Tibial nerve (tissue), 4 donors: ENCODE data around the gene CHRNA4. TPM values are rescaled to one million over a fixed set of nuclear protein-coding genes. Genes with fewer than 3 reads are reported as not detected.

ENCODE experiments used
- DNase-seq, 2 donors: peaks; one replicate each; pipeline ENCODE4 v3.0.0-alpha.2; 2019; ENCODE audit warnings: low spot score in 2 of 2
- H3K27ac ChIP-seq, 4 donors: fragments of 200-600 bp; sonication (generic) in 3 of 4; one replicate each; pipeline ENCODE4 v1.5.1; 2017 to 2019; ENCODE audit warnings: mild to moderate bottlenecking in 1 of 4
- H3K27me3 ChIP-seq, 2 donors: fragments of 200-600 bp; sonication (generic) in 1 of 2; one replicate each; pipeline versions ENCODE4 v1.5.1 to v1.6.0; 2017 to 2019
- H3K36me3 ChIP-seq, 3 donors: fragments of 200-600 bp; sonication (generic); one replicate each; pipeline ENCODE4 v1.5.1; 2018 to 2019
- H3K4me1 ChIP-seq, 4 donors: fragments of 200-600 bp; sonication (generic) in 3 of 4; one replicate each; pipeline ENCODE4 v1.5.1; 2017 to 2019
- H3K4me3 ChIP-seq, 4 donors: fragments of 200-600 bp; sonication (generic) in 3 of 4; one replicate each; pipeline ENCODE4 v1.5.1; 2017 to 2019; ENCODE audit warnings: mild to moderate bottlenecking in 1 of 4, moderate library complexity in 1 of 4
- H3K9me3 ChIP-seq, 4 donors: fragments of 200-600 bp; sonication (generic) in 3 of 4; one replicate each; pipeline ENCODE4 v1.5.1; 2017 to 2019
- EP300 ChIP-seq, 2 donors: sonication (generic); formaldehyde crosslinking; IDR thresholded peaks; one replicate each; pipeline ENCODE4 v1.6.1; 2017; ENCODE audit warnings: antibody characterized with exemption in 2 of 2, mild to moderate bottlenecking in 1 of 2
- POLR2A ChIP-seq, 2 donors: fragments of 450-650 bp; IDR thresholded peaks; one replicate each; pipeline ENCODE4 v1.6.1; 2017; ENCODE audit warnings: antibody characterized with exemption in 2 of 2, mild to moderate bottlenecking in 2 of 2, moderate library complexity in 2 of 2
- WGBS, 2 donors: methylation state at CpG; one replicate each; pipeline ENCODE4 v1.1.5; 2018; 5-methylcytosine and 5-hydroxymethylcytosine counted together
- total RNA-seq, 4 donors: library from RNA; depleted of rRNA; stranded (reverse); fragments of >200 nt; gene quantifications; one replicate each; pipeline ENCODE4 v1.1.0, GENCODE V29; 2016
- TF ChIP-seq, protein P1 (sequence below), 5 experiments: fragments of 200-600 bp in 3 of 5; fragments of 450-650 bp in 2 of 5; sonication (generic) in 3 of 5; IDR thresholded peaks; one replicate each; pipeline ENCODE4 v1.5.1; 2016 to 2019; ENCODE audit warnings: antibody characterized with exemption in 5 of 5, mild to moderate bottlenecking in 3 of 5, moderate library complexity in 2 of 5

Gene CHRNA4
- total RNA-seq, 4 donors from 2014 or later = 0.20 to 1.5 TPM; not detected in 2

DNA sequence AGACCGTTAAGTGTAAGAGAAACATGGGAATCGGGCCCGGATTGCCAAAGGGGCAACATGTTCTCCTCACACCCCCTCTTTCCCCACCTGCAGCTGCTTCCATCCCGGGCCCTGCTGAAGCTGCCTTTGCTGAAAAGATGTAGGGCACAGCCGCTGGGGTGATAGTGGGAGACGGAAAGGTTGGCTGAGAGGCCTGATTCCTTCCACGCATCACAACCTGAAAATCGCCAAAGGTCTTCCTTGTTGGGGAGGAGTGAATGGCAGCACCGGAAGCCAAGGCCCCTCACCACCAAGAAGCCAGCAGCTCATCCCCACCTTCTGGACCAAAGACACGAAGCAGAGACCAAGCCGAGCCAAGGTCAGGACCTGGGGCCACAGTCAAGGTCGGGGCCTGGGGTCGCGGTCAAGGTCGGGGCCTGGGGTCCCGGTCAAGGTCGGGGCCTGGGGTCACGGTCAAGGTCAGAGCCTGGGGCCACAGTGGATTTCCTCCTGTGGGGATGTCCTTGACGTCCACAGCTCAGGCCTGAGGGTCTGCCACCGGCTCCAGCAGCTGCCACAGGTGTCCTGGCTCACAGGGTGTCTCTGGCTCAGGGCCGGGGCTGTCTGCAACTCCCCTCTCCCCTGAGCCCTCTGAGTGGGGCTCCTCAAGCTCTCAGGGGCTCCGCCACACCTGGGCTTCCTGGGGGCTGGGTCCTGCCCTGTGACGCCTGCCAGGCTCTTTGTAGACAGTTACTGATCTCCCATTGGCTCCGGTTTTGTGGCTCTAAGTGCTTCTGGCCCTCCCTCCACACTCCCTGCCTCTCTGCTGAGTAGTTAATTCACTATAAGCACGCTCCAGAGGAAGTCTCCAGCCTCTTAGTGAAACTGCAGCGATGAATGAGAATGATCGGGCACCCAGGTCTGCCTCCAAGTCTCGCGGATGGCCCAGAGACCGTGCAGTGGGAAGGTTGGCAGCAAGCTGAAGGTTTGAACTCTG, 5.5 kb upstream of the CHRNA4 start:
- Histone ChIP-seq H3K4me3 (no peak overlapping the region), H3K9me3 (no peaks in the 10 kb centered on the region), H3K27ac (no peak overlapping the region), H3K36me3 (no peaks in the 10 kb centered on the region), H3K4me1 (no peaks in the 10 kb centered on the region), H3K27me3 (peaks cover 0 to 86% of the 10 kb centered on the region in 2 donors)
- DNase-seq = no peak
- TF ChIP-seq POLR2A (IDR thresholded peaks at IDR 0.05) = no peak
- TF ChIP-seq, protein P1, sequence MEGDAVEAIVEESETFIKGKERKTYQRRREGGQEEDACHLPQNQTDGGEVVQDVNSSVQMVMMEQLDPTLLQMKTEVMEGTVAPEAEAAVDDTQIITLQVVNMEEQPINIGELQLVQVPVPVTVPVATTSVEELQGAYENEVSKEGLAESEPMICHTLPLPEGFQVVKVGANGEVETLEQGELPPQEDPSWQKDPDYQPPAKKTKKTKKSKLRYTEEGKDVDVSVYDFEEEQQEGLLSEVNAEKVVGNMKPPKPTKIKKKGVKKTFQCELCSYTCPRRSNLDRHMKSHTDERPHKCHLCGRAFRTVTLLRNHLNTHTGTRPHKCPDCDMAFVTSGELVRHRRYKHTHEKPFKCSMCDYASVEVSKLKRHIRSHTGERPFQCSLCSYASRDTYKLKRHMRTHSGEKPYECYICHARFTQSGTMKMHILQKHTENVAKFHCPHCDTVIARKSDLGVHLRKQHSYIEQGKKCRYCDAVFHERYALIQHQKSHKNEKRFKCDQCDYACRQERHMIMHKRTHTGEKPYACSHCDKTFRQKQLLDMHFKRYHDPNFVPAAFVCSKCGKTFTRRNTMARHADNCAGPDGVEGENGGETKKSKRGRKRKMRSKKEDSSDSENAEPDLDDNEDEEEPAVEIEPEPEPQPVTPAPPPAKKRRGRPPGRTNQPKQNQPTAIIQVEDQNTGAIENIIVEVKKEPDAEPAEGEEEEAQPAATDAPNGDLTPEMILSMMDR (IDR thresholded peaks at IDR 0.05) = no peak
- TF ChIP-seq EP300 (IDR thresholded peaks at IDR 0.05) = no peak
- 67 to 74% methylated on average over 20 to 29 of the region's 30 CpGs for WGBS, 2 donors

DNA sequence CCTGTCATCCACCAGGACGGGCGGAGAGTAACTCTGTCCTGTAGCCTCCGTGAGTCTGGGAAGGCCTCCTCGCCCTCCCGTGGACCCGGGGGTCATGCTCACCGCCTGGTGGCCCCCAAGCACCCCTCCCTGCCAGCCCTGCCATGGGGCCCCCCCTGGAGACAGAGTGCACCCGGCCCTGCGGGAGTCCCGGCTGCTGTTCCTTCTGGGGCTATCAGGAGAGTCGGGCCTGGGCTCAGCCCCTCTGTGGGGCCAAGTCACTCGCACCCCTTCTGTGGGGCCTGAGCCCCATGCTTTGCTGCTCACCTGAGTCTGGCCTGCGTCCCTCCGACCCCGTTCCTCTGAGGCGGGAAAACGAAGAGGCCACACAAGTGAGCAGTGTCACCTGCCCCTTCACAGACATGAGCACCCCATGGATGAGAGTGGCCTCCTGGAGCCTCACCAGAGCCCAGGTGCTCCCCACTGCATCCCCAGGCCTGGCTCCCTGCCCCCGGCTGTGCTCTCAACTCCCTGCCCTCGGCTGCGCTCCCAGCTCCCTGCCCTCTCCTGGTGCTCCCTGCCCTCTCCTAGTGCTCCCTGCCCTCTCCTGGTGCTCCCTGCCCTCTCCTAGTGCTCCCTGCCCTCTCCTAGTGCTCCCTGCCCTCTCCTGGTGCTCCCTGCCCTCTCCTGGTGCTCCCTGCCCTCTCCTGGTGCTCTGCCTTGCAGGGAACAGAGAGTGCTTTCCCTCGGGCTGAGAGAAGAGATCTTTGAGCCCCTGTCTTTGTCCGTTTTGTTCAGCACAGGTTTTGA, 4.6 kb upstream of the CHRNA4 start:
- H3K27me3 ChIP-seq = peaks cover 2 to 84% of the 10 kb centered on the region in 2 donors

DNA sequence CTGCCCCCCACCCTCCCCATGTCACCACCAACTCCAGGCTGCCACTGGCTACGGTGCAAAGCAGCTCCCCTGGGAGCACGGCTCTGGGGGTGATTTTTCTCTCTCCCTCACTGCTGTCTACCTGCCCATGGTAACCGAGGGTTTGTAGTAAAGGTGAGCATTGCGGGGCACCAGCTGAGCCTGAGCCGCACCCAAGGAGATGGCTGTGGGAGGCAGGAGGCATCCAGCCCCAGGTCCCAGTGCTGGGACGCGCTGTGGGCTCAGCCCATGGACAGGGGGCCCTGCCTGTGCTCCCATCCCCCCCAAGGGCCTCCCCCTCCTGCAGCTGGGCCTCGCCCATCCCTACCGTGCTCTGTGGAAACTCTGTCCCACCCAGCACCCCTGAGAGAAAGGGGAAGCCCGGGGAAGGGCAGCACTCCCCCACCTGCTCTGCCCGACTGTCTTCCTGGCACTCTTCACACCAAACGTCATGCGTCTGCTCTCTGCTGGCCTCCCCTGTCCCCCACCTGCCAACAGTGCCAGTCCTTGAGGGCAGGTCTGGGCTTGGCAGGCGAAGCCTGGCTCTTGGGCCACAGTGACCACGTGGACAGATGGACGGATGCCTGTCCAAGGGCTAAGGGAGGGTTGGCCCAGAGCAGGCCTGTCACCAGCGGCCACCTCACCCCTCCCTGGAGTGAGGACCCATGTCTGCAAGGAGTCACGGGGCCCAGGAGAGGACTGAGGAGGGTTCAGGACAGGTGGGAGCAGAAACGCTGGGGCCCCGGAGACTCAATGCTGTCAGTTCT, 3.8 kb upstream of the CHRNA4 start:
- Histone ChIP-seq H3K27ac (no peak overlapping the region), H3K4me3 (no peak overlapping the region), H3K27me3 (peaks cover 2 to 84% of the 10 kb centered on the region in 2 donors), H3K36me3 (no peaks in the 10 kb centered on the region), H3K9me3 (no peaks in the 10 kb centered on the region), H3K4me1 (peaks cover 0 to 11% (median 3%) of the 10 kb centered on the region in 4 donors)
- TF ChIP-seq, protein P1 (IDR thresholded peaks at IDR 0.05) = no peak
- TF ChIP-seq EP300 (IDR thresholded peaks at IDR 0.05) (no peak), POLR2A (IDR thresholded peaks at IDR 0.05) (no peak)
- WGBS, 2 donors = 77 to 89% methylated on average over 13 to 18 of the region's 20 CpGs
- DNase-seq = no peak

More for the DNA sequence above, 4.6 kb upstream of the CHRNA4 start:
- Histone ChIP-seq H3K4me1 (peaks cover 0 to 3% (median 1%) of the 10 kb centered on the region in 4 donors), H3K27ac (no peak overlapping the region), H3K4me3 (no peak overlapping the region), H3K9me3 (no peaks in the 10 kb centered on the region), H3K36me3 (no peaks in the 10 kb centered on the region)
- TF ChIP-seq EP300 (IDR thresholded peaks at IDR 0.05) (no peak), POLR2A (IDR thresholded peaks at IDR 0.05) (no peak)
- TF ChIP-seq, protein P1 (IDR thresholded peaks at IDR 0.05) = no peak
- no peak for DNase-seq
- 76 to 82% methylated on average over 17 to 20 of the region's 22 CpGs for WGBS, 2 donors

DNA sequence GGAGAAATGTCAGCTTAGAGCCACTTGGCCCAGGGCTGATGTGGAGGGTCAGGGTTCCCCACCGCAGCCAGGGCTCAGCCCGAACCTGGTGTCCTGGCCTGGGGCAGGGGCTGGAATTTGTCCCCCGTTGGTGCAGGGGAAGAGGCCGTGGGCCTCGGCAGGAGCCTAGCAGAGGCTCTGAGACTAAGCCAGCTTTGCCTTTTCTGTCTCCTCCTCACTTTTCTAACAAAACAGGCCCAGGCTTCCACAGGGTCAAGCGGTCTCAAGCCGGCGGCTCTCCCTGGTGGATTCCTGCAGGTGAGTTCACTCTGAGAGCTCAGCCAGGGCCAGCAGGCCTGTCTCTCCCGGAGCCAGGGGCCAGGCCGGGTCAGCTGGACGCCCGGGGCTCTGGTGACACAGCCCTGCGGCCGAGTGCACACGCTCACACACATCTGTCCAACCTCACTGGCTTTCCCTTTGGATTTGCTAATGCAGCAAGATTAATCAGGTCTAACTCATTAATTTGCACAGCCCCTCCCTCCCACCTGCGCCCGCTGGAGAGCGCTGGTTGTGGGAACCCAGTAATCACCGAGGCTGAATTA, 2.9 kb upstream of the CHRNA4 start:
- Histone ChIP-seq H3K36me3 (no peaks in the 10 kb centered on the region), H3K27me3 (peaks cover 2 to 92% of the 10 kb centered on the region in 2 donors), H3K27ac (no peak overlapping the region), H3K4me3 (no peak overlapping the region), H3K4me1 (peaks cover 0 to 12% (median 3%) of the 10 kb centered on the region in 4 donors), H3K9me3 (no peaks in the 10 kb centered on the region)
- TF ChIP-seq, protein P1 (IDR thresholded peaks at IDR 0.05) = no peak
- TF ChIP-seq EP300 (IDR thresholded peaks at IDR 0.05) = no peak
- no peak for DNase-seq
- 67 to 74% methylated on average over 17 to 19 of the region's 19 CpGs for WGBS, 2 donors
